Prostate gland (tissue), 2 donors: Measurements from ENCODE around the gene NAP1L4.

Source experiments
- POLR2A ChIP-seq: fragments of 450-650 bp; IDR thresholded peaks from one replicate; pipeline ENCODE4 v1.6.1; 2016; ENCODE audit warnings: antibody characterized with exemption, mild to moderate bottlenecking
- POLR2AphosphoS5 ChIP-seq: sonication (generic); formaldehyde crosslinking; IDR thresholded peaks from one replicate; pipeline ENCODE4 v1.6.1; 2017; ENCODE audit warnings: antibody characterized with exemption
- TF ChIP-seq, protein P1 (sequence below), 4 experiments: fragments of 200-600 bp in 2 of 4; fragments of 450-650 bp in 2 of 4; sonication (generic) in 2 of 4; IDR thresholded peaks; 1 replicate in 3 of 4; 2 replicates in 1 of 4; pipeline ENCODE4 v1.5.1; 2016 to 2019; ENCODE audit warnings: antibody characterized with exemption in 4 of 4, mild to moderate bottlenecking in 2 of 4, moderate library complexity in 2 of 4

DNA sequence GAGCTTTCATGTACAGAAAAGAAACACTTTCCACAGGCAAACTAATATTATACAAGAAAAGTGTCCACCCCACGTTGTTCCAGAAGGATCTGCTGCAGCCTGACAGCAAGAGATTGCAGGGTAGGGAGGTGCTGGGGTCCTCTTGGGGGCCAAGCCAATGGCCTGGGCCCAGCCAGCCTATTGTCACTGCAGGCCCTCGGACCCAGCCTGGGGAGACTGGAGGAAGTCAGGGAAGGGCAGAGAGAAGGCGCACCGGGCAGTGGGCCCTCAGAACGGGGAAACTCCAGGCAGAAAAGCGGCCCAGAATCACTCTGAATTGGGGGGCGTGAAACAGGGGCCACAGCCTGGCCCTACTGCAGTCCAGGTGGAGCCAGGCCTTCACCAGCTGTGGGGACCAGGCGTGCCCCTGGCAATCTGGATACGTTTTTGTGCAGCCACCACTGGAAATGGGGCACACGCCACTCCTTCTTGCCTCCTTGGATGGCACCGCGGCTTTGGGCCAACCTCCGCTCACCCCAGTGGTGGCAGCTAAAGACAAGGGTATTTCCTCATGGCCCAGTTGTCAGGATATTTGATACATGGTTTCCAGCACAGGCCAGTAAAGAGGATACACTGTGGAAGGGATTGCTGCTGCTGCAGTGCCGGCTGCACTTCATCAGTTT lies 3.9 kb upstream of the NAP1L4 start:
- TF ChIP-seq, protein P1, sequence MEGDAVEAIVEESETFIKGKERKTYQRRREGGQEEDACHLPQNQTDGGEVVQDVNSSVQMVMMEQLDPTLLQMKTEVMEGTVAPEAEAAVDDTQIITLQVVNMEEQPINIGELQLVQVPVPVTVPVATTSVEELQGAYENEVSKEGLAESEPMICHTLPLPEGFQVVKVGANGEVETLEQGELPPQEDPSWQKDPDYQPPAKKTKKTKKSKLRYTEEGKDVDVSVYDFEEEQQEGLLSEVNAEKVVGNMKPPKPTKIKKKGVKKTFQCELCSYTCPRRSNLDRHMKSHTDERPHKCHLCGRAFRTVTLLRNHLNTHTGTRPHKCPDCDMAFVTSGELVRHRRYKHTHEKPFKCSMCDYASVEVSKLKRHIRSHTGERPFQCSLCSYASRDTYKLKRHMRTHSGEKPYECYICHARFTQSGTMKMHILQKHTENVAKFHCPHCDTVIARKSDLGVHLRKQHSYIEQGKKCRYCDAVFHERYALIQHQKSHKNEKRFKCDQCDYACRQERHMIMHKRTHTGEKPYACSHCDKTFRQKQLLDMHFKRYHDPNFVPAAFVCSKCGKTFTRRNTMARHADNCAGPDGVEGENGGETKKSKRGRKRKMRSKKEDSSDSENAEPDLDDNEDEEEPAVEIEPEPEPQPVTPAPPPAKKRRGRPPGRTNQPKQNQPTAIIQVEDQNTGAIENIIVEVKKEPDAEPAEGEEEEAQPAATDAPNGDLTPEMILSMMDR (IDR thresholded peaks at IDR 0.05): no peak
- TF ChIP-seq POLR2A (no peak), POLR2AphosphoS5 (no peak)
